NCI-H1436 treated with DMSO at 0.1 percent for 48 hours (cell line): ENCODE measurements around the gene CFDP1.

Source experiments
- DNase-seq: peaks from one replicate; lab custom pipeline; 2025; lab: John Stamatoyannopoulos, UW

The CFDP1 gene

GRCh38 chr16:75264999-75265910 lies 168.0 kb downstream of the CFDP1 start:
- DNase-seq, result no peak

- no peak for DNase-seq
Measured at GRCh38 chr16:75264457-75264998, 168.8 kb downstream of the CFDP1 start.

- DNase-seq, result no peak
Measured at GRCh38 chr16:75263963-75264445, 169.3 kb downstream of the CFDP1 start.

- no peak for DNase-seq
Measured at GRCh38 chr16:75263291-75263962, 169.9 kb downstream of the CFDP1 start.

- no peak for DNase-seq
Measured at GRCh38 chr16:75262800-75263127, 170.5 kb downstream of the CFDP1 start.

- no peak for DNase-seq
Measured at GRCh38 chr16:75262104-75262799, 171.1 kb downstream of the CFDP1 start.

GRCh38 chr16:75261590-75262078 lies 171.7 kb downstream of the CFDP1 start:
- DNase-seq, result no peak

- DNase-seq, result no peak
Measured at GRCh38 chr16:75260851-75261589, 172.3 kb downstream of the CFDP1 start.

GRCh38 chr16:75258807-75259141 lies 174.5 kb downstream of the CFDP1 start:
- DNase-seq, result no peak

GRCh38 chr16:75257886-75258806 lies 175.2 kb downstream of the CFDP1 start:
- DNase-seq, result no peak

- no peak for DNase-seq
Measured at GRCh38 chr16:75256696-75257343, 176.5 kb downstream of the CFDP1 start.

- DNase-seq, result no peak
Measured at GRCh38 chr16:75256059-75256571, 177.2 kb downstream of the CFDP1 start.

- no peak for DNase-seq
Measured at GRCh38 chr16:75254359-75254837, 178.9 kb downstream of the CFDP1 start.

- DNase-seq, result no peak
Measured at GRCh38 chr16:75252946-75253911, 180.1 kb downstream of the CFDP1 start.

GRCh38 chr16:75252049-75252864 lies 181.0 kb downstream of the CFDP1 start:
- DNase-seq, result no peak

- DNase-seq, result no peak
Measured at GRCh38 chr16:75251280-75252048, 181.8 kb downstream of the CFDP1 start, which contains the start of gene BCAR1. TSS of gene BCAR1 (minus strand) at chr16:75251624. CDS start at chr16:75251482, 142 bp downstream.
